K562 (cell line): ENCODE data around the gene LITAF. TPM values are rescaled to one million over a fixed set of nuclear protein-coding genes. Genes with fewer than 3 reads are reported as not detected.

Source experiments
- ATAC-seq: fragments of 200-7000 bp; cut with Tn5 transposase; 3 replicates; pipeline ENCODE4 v1.9.1; 2020; ENCODE audit warnings: moderate library complexity
- BruUV-seq: library from RNA; stranded (reverse); fragments of 400-500 nt; replicated peaks from 2 replicates; lab custom pipeline; 2021; lab: Mats Ljungman, UMichigan
- CTCF ChIA-PET: fragments of 300-600 bp; formaldehyde crosslinking; extraction: SDS; loops from one replicate; lab custom pipeline; 2021; ENCODE audit warnings: low intra/inter-chr PET ratio; lab: Yijun Ruan, JAX
- POLR2A ChIA-PET: fragments of 300-600, 350-650 bp; sonication (Branson Sonifier 250); formaldehyde crosslinking; extraction: SDS; loops from one replicate; lab custom pipeline; 2021; ENCODE audit warnings: antibody characterized with exemption, inconsistent platforms; lab: Yijun Ruan, JAX
- DNase-seq, 4 experiments: peaks; one replicate each; pipeline versions ENCODE4 v3.0.0 to v3.0.0-alpha.2; 2011 to 2018; ENCODE audit warnings: low spot score in 3 of 4, mixed read lengths in 3 of 4; ENCODE audit errors: extremely low read depth in 1 of 4
- FAIRE-seq: peaks from 2 replicates; lab custom pipeline; 2011; peaks lifted over from hg19 to GRCh38; lab: Jason Lieb, UNC
- H2AFZ ChIP-seq: 2 replicates; pipeline ENCODE4 v1.6.0; 2011; ENCODE audit warnings: low read depth, low read length, control low read depth, inconsistent platforms
- H3K27ac ChIP-seq: fragments of 200-600 bp; 3 replicates; pipeline ENCODE4 v1.8.0; 2011; ENCODE audit warnings: low read depth, mild to moderate bottlenecking, control low read depth, inconsistent platforms, low read length, moderate library complexity, mixed read lengths; ENCODE audit errors: extremely low read depth
- H3K27me3 ChIP-seq, 2 experiments: fragments of 300-600 bp in 1 of 2; 2 replicates in 1 of 2; 3 replicates in 1 of 2; pipeline versions ENCODE4 v1.6.0 to v1.8.0; 2011; ENCODE audit warnings: inconsistent platforms in 2 of 2, low read length in 2 of 2, mild to moderate bottlenecking in 1 of 2, mixed read lengths in 1 of 2, moderate library complexity in 1 of 2; ENCODE audit not compliant: control insufficient read depth in 2 of 2, insufficient read depth in 2 of 2
- H3K36me3 ChIP-seq: fragments of 300-600 bp; 3 replicates; pipeline ENCODE4 v1.8.0; 2011; ENCODE audit warnings: mild to moderate bottlenecking, low read length, inconsistent platforms; ENCODE audit not compliant: control insufficient read depth, insufficient read depth
- H3K4me1 ChIP-seq, 2 experiments: fragments of 200-600 bp in 1 of 2; replicated peaks in 1 of 2; 2 replicates in 1 of 2; 3 replicates in 1 of 2; pipeline versions ENCODE4 v1.5.1 to v1.8.0; 2011; ENCODE audit warnings: inconsistent platforms in 2 of 2, low read length in 2 of 2, mild to moderate bottlenecking in 1 of 2, mixed read lengths in 1 of 2, moderate library complexity in 1 of 2; ENCODE audit not compliant: control insufficient read depth in 2 of 2, insufficient read depth in 2 of 2
- H3K4me2 ChIP-seq: 2 replicates; pipeline ENCODE4 v1.6.1; 2011; ENCODE audit warnings: low read length, control low read depth, inconsistent platforms, mixed read lengths; ENCODE audit not compliant: insufficient read depth
- H3K4me3 ChIP-seq: fragments of 200-600 bp; sonication (generic), shearing (Covaris generic); 2 replicates; pipeline ENCODE4 v1.5.1; 2016; ENCODE audit warnings: control low read depth, inconsistent platforms
- H3K79me2 ChIP-seq: fragments of 200-600 bp; 3 replicates; pipeline ENCODE4 v1.8.0; 2011; ENCODE audit warnings: low read length, inconsistent platforms; ENCODE audit not compliant: control insufficient read depth, insufficient read depth
- H3K9ac ChIP-seq, 2 experiments: 2 replicates each; pipeline versions ENCODE4 v1.6.0 to v1.6.1; 2011; ENCODE audit warnings: low read depth in 2 of 2, low read length in 2 of 2, control low read depth in 1 of 2, inconsistent platforms in 1 of 2, mild to moderate bottlenecking in 1 of 2, mixed read lengths in 1 of 2; ENCODE audit not compliant: insufficient read depth in 1 of 2
- H3K9me1 ChIP-seq: one replicate; pipeline ENCODE4 v1.6.0; 2011; ENCODE audit warnings: inconsistent platforms, mild to moderate bottlenecking, low read length, moderate library complexity; ENCODE audit not compliant: control insufficient read depth, insufficient read depth
- H3K9me3 ChIP-seq: replicated peaks from 2 replicates; pipeline ENCODE4 v1.5.1; 2011; ENCODE audit warnings: low read depth, low read length, inconsistent platforms; ENCODE audit not compliant: control insufficient read depth, insufficient read depth
- H4K20me1 ChIP-seq: replicated peaks from 2 replicates; pipeline ENCODE4 v1.6.1; 2011; ENCODE audit warnings: low read length, inconsistent platforms, mixed read lengths; ENCODE audit not compliant: control insufficient read depth, insufficient read depth
- ATF3 ChIP-seq, 2 experiments: fragments of 450-650 bp in 1 of 2; sonication (generic) in 1 of 2; formaldehyde crosslinking in 1 of 2; IDR thresholded peaks in 1 of 2; conservative IDR thresholded peaks in 1 of 2; 2 replicates each; pipeline versions ENCODE4 v1.6.1 to v1.8.1; 2016 to 2023; ENCODE audit warnings: mild to moderate bottlenecking in 2 of 2, moderate library complexity in 2 of 2, inconsistent platforms in 1 of 2, missing genetic modification reagents in 1 of 2
- BHLHE40 ChIP-seq: IDR thresholded peaks from 2 replicates; pipeline ENCODE4 v1.6.1; 2011; ENCODE audit warnings: low read length, improper control_type of control experiment
- CBFA2T3 ChIP-seq: fragments of 450-650 bp; IDR thresholded peaks from 2 replicates; pipeline ENCODE4 v1.6.1; 2017
- CTBP1 ChIP-seq: fragments of 450-650 bp; IDR thresholded peaks from 2 replicates; pipeline ENCODE4 v1.6.1; 2016; ENCODE audit warnings: borderline replicate concordance
- EP300 ChIP-seq: IDR thresholded peaks from 2 replicates; pipeline ENCODE4 v1.6.1; 2012; ENCODE audit warnings: low read length, improper control_type of control experiment
- FOSL1 ChIP-seq: fragments of 200-800 bp; sonication (Bioruptor generic); conservative IDR thresholded peaks from 2 replicates; pipeline ENCODE4 v1.6.1; 2016; ENCODE audit warnings: missing genetic modification characterization, missing compliant biosample characterization
- FOXK1 ChIP-seq: sonication (generic); formaldehyde crosslinking; IDR thresholded peaks from 2 replicates; pipeline ENCODE4 v1.8.0; 2022; ENCODE audit warnings: missing genetic modification reagents, mild to moderate bottlenecking, borderline replicate concordance
- JUND ChIP-seq, 2 experiments: IDR thresholded peaks; 2 replicates in 1 of 2; 3 replicates in 1 of 2; pipeline ENCODE4 v1.6.1; 2011; ENCODE audit warnings: borderline replicate concordance in 2 of 2, low read depth in 2 of 2, low read length in 2 of 2, improper control_type of control experiment in 1 of 2, missing biosample characterization in 1 of 2, missing genetic modification characterization in 1 of 2, missing genetic modification reagents in 1 of 2
- MAZ ChIP-seq, 2 experiments: fragments of 450-650 bp in 1 of 2; sonication (generic) in 1 of 2; formaldehyde crosslinking; IDR thresholded peaks in 1 of 2; conservative IDR thresholded peaks in 1 of 2; 2 replicates each; pipeline versions ENCODE4 v1.4.0 to v1.5.0; 2020; ENCODE audit warnings: mild to moderate bottlenecking in 1 of 2, missing genetic modification reagents in 1 of 2
- MTA3 ChIP-seq: fragments of 450-650 bp; formaldehyde crosslinking; IDR thresholded peaks from 2 replicates; pipeline ENCODE4 v1.6.1; 2017; ENCODE audit warnings: mild to moderate bottlenecking, borderline replicate concordance
- NFE2 ChIP-seq: IDR thresholded peaks from 2 replicates; pipeline ENCODE4 v1.6.1; 2014; ENCODE audit warnings: antibody characterized with exemption, low read depth
- PHF20 ChIP-seq: fragments of 450-650 bp; IDR thresholded peaks from 2 replicates; pipeline ENCODE4 v1.6.1; 2018; ENCODE audit not compliant: partially characterized antibody
- SRF ChIP-seq, 2 experiments: fragments of 250-450, 450-650 bp in 1 of 2; sonication (Bioruptor Pico) in 1 of 2; sonication (generic) in 1 of 2; formaldehyde crosslinking; IDR thresholded peaks; 2 replicates each; pipeline versions ENCODE4 v1.5.0 to v1.5.1; 2020 to 2022; ENCODE audit warnings: mild to moderate bottlenecking in 1 of 2, missing genetic modification reagents in 1 of 2
- ZBTB33 ChIP-seq: sonication (generic); formaldehyde crosslinking; IDR thresholded peaks from 2 replicates; pipeline ENCODE4 v1.8.1; 2023; ENCODE audit warnings: mild to moderate bottlenecking, missing genetic modification reagents
- ZBTB7A ChIP-seq: IDR thresholded peaks from 2 replicates; pipeline ENCODE4 v1.6.1; 2011; ENCODE audit warnings: low read depth, mild to moderate bottlenecking, low read length, moderate library complexity, borderline replicate concordance; ENCODE audit not compliant: control insufficient read depth
- ZBTB8A ChIP-seq: fragments of 450-650 bp; IDR thresholded peaks from 2 replicates; pipeline ENCODE4 v1.6.1; 2018; ENCODE audit warnings: mild to moderate bottlenecking, moderate library complexity; ENCODE audit not compliant: partially characterized antibody
- ZNF561 ChIP-seq: fragments of 450-650 bp; formaldehyde crosslinking; conservative IDR thresholded peaks from 2 replicates; pipeline ENCODE4 v1.4.0; 2020; ENCODE audit warnings: mild to moderate bottlenecking, moderate library complexity
- WGBS: fragments of 100-300 bp; shearing (Covaris generic); methylation state at CpG from one replicate; pipeline ENCODE4 v1.1.6; 2016; ENCODE audit warnings: low coverage, mixed read lengths; ENCODE audit not compliant: insufficient coverage; ENCODE audit errors: missing lambda C conversion rate; 5-methylcytosine and 5-hydroxymethylcytosine counted together
- in situ Hi-C: fragments of 300-500 bp; cut with MboI; formaldehyde crosslinking; loops from 4 replicates; pipeline ENCODE4 v1.15.0; 2018; ENCODE audit warnings: inconsistent platforms, mixed read lengths
- intact Hi-C: fragments of 100-400 bp; cut with micrococcal nuclease; formaldehyde crosslinking; loops from 2 replicates; pipeline ENCODE4 v1.14.2; 2022
- polyA plus RNA-seq, 8 experiments: library from polyadenylated mRNA; depleted of rRNA in 4 of 8; stranded (reverse) in 5 of 8; unstranded in 3 of 8; fragments of >200 nt; fragmentation: Nextera tagmentation in 2 of 8; fragmentation: Illumina TruSeq in 1 of 8; extraction: Ambion mirVana in 2 of 8; extraction: Trizol in 1 of 8; gene quantifications; 2 replicates each; pipeline versions ENCODE4 v1.2.1 to v1.2.3, GENCODE V29; 2011 to 2014; ENCODE audit warnings: inconsistent platforms in 1 of 8, missing spikeins in 1 of 8
- total RNA-seq, 7 experiments: library from RNA; depleted of rRNA in 6 of 7; stranded (reverse); fragments of >200 nt in 6 of 7; fragmentation: Illumina TruSeq in 2 of 7; extraction: Trizol in 2 of 7; gene quantifications; 2 replicates each; pipeline versions ENCODE4 v1.2.1 to v1.2.3, GENCODE V29; 2011 to 2021; ENCODE audit warnings: low replicate concordance in 1 of 7

LITAF gene
- total and polyA plus RNA-seq, 9 of the 15 experiments (the other 6 are each of a cell fraction or from before 2014, with no cell fraction given) = 4.1 to 17.8 (median 11.9) TPM

GRCh38 chr16:11615748-11616447 is 29.2 kb upstream of the LITAF start:
- intact Hi-C loops = no loop called here
- Histone ChIP-seq H3K27me3 (no peaks in the 10 kb centered on the region), H3K9me3 (no peaks in the 10 kb centered on the region; the same call in 1 of the 2 replicates), H3K79me2 (no peaks in the 10 kb centered on the region), H3K36me3 (no peaks in the 10 kb centered on the region), H3K4me1 (peaks cover 30 to 35% of the 10 kb centered on the region in 2 experiments), H3K4me3 (no peak overlapping the region), H3K4me2 (peak overlapping the region; percentile 34; the same call in 1 of the 2 replicates), H3K9ac (no peak overlapping the region), H3K9me1 (no peaks in the 10 kb centered on the region), H3K27ac (no peak overlapping the region), H2AFZ (no peak overlapping the region), H4K20me1 (no peaks in the 10 kb centered on the region)
- CTCF ChIA-PET = no interaction called here
- peak; percentile 82 for FAIRE-seq
- in situ Hi-C loops = no loop called here
- POLR2A ChIA-PET = interaction anchor here (0.6 to 1.3 kb wide), 5 partner anchors 9 to 26 kb away, joined by 3 read pairs; no protein-coding TSS in a partner anchor
- BruUV-seq = no TSS peak
- peak; percentile 22; the same call in 2 of the 3 replicates for ATAC-seq
- WGBS = 8% methylated on average over 8 of the region's 8 CpGs
- DNase-seq = peak in 3 of 4 experiments; percentile 20 to 52 (median 42)
- TF ChIP-seq ZBTB7A (peak; percentile 19; the same call in 1 of the 2 replicates), PHF20 (no peak), ZBTB33 (CRISPR knock-in tag) (no peak), FOXK1 (no peak), EP300 (peak; percentile 63; the same call in 1 of the 2 replicates), BHLHE40 (peak; percentile 27; the same call in 1 of the 2 replicates), ZBTB8A (no peak), MTA3 (peak; percentile 48; the same call in 1 of the 2 replicates), ZNF561 (CRISPR knock-in tag) (no peak), NFE2 (peak; percentile 51; the same call in 1 of the 2 replicates), CBFA2T3 (no peak), CTBP1 (peak; percentile 49; the same call in 1 of the 2 replicates), JUND (IDR thresholded peaks at IDR 0.05; ENCODE audit: borderline replicate concordance, low read depth, low read length) (peak; percentile 98), JUND (tag; IDR thresholded peaks at IDR 0.05; ENCODE audit: borderline replicate concordance, low read depth, low read length) (peak; percentile 90; the same call in 2 of the 3 replicates), ATF3 (IDR thresholded peaks at IDR 0.05) (peak; percentile 94), ATF3 (CRISPR knock-in tag; conservative IDR thresholded peaks at IDR 0.05) (no peak), SRF (CRISPR knock-in tag; IDR thresholded peaks at IDR 0.05) (no peak), MAZ (CRISPR knock-in tag; conservative IDR thresholded peaks at IDR 0.05 in 1 of 2, IDR thresholded peaks at IDR 0.05 in 1 of 2) (no peak), FOSL1 (tag) (peak; percentile 96)
